ENCODE data around the gene PHTF2.
"Not testable (repeated sequence)": the region's sequence is repeated elsewhere in the genome, so short reads cannot be mapped to it uniquely, and the experiment has no call there.

Gene PHTF2

GRCh38 chr7:77798394-77799077 is at the start of gene PHTF2, which contains the start of gene TMEM60:
PHTF2 (plus strand) TSS chr7:77798773.
TMEM60 (minus strand) TSS chr7:77798434; CDS start chr7:77794373, 4,061 bp downstream.
- peak; percentile 83 to 86 for DNase-seq (ENCODE audit: low read depth in 2 of 2)

- DNase-seq (ENCODE audit: low read depth in 2 of 2): no peak
Measured at GRCh38 chr7:77752016-77752415, 46.6 kb upstream of the PHTF2 start.

- no peak for DNase-seq (ENCODE audit: low read depth in 2 of 2)
Measured at GRCh38 chr7:77753173-77753572, 45.4 kb upstream of the PHTF2 start.

- DNase-seq (ENCODE audit: low read depth in 2 of 2): no peak
Measured at GRCh38 chr7:77757589-77757988, 41.0 kb upstream of the PHTF2 start.

- DNase-seq (ENCODE audit: low read depth in 2 of 2): peak; percentile 14 to 80
Measured at GRCh38 chr7:77759294-77759889, 39.2 kb upstream of the PHTF2 start.

GRCh38 chr7:77760809-77761453 is 37.6 kb upstream of the PHTF2 start:
- no peak for DNase-seq (ENCODE audit: low read depth in 2 of 2)

- DNase-seq (ENCODE audit: low read depth in 2 of 2): no peak
Measured at GRCh38 chr7:77765481-77765880, 33.1 kb upstream of the PHTF2 start.

GRCh38 chr7:77765906-77766800 is 32.4 kb upstream of the PHTF2 start:
- DNase-seq (ENCODE audit: low read depth in 2 of 2): no peak

GRCh38 chr7:77766801-77767605 is 31.6 kb upstream of the PHTF2 start:
- no peak for DNase-seq (ENCODE audit: low read depth in 2 of 2)

- DNase-seq (ENCODE audit: low read depth in 2 of 2): no peak
Measured at GRCh38 chr7:77770316-77770715, 28.3 kb upstream of the PHTF2 start.

GRCh38 chr7:77771901-77772300 is 26.7 kb upstream of the PHTF2 start:
- DNase-seq (ENCODE audit: low read depth in 2 of 2): no peak

GRCh38 chr7:77778535-77778934 is 20.0 kb upstream of the PHTF2 start:
- DNase-seq (ENCODE audit: low read depth in 2 of 2): no peak

- no peak for DNase-seq (ENCODE audit: low read depth in 2 of 2)
Measured at GRCh38 chr7:77782383-77782782, 16.2 kb upstream of the PHTF2 start.

- no peak for DNase-seq (ENCODE audit: low read depth in 2 of 2)
Measured at GRCh38 chr7:77783111-77783510, 15.5 kb upstream of the PHTF2 start.

GRCh38 chr7:77783545-77783944 is 15.0 kb upstream of the PHTF2 start:
- no peak for DNase-seq (ENCODE audit: low read depth in 2 of 2)

GRCh38 chr7:77784426-77784825 is 14.1 kb upstream of the PHTF2 start:
- not testable (repeated sequence) for DNase-seq (ENCODE audit: low read depth in 2 of 2)

GRCh38 chr7:77786018-77786417 is 12.6 kb upstream of the PHTF2 start:
- no peak for DNase-seq (ENCODE audit: low read depth in 2 of 2)

GRCh38 chr7:77786741-77787140 is 11.8 kb upstream of the PHTF2 start:
- DNase-seq (ENCODE audit: low read depth in 2 of 2): no peak

GRCh38 chr7:77788327-77788902 is 10.2 kb upstream of the PHTF2 start:
- DNase-seq (ENCODE audit: low read depth in 2 of 2): no peak

GRCh38 chr7:77791336-77791735 is 7.2 kb upstream of the PHTF2 start:
- DNase-seq (ENCODE audit: low read depth in 2 of 2): no peak

GRCh38 chr7:77791956-77792355 is 6.6 kb upstream of the PHTF2 start:
- DNase-seq (ENCODE audit: low read depth in 2 of 2): no peak
